Mesothelial cell of epicardium (in vitro differentiated cells): ENCODE results near the gene SLC16A1. TPM values are rescaled to one million over a fixed set of nuclear protein-coding genes. Genes with fewer than 3 reads are reported as not detected.

Experiments used
- DNase-seq, 2 experiments: peaks; one replicate each; pipeline ENCODE4 v3.0.0; 2021; ENCODE audit warnings: low spot score in 2 of 2; ENCODE audit not compliant: unreplicated experiment in 2 of 2
- H3K27ac Mint-ChIP-seq: 2 replicates; pipeline ENCODE4 v1.8.0; 2021; ENCODE audit warnings: mixed read lengths
- H3K27me3 Mint-ChIP-seq: 2 replicates; pipeline ENCODE4 v1.8.0; 2021; ENCODE audit warnings: low read depth, mixed read lengths
- H3K36me3 Mint-ChIP-seq: 2 replicates; pipeline ENCODE4 v1.8.0; 2021; ENCODE audit warnings: mixed read lengths
- H3K4me1 Mint-ChIP-seq: 2 replicates; pipeline ENCODE4 v1.8.0; 2021; ENCODE audit warnings: mixed read lengths
- H3K4me3 Mint-ChIP-seq: 2 replicates; pipeline ENCODE4 v1.8.0; 2021; ENCODE audit warnings: mild to moderate bottlenecking, moderate library complexity, mixed read lengths
- H3K9me3 Mint-ChIP-seq: 2 replicates; pipeline ENCODE4 v1.8.0; 2021; ENCODE audit warnings: mixed read lengths
- total RNA-seq: library from RNA; stranded (reverse); gene quantifications from 3 replicates; pipeline ENCODE4 v1.2.1, GENCODE V29; 2021
- TF ChIP-seq, protein P1 (sequence below): fragments of 200-600 bp; sonication (generic); IDR thresholded peaks from one replicate; pipeline ENCODE4 v1.5.0; 2021; ENCODE audit warnings: antibody characterized with exemption; ENCODE audit not compliant: unreplicated experiment

Gene SLC16A1
- total RNA-seq, 1 donor from 2014 or later, result 56.4 TPM

DNA sequence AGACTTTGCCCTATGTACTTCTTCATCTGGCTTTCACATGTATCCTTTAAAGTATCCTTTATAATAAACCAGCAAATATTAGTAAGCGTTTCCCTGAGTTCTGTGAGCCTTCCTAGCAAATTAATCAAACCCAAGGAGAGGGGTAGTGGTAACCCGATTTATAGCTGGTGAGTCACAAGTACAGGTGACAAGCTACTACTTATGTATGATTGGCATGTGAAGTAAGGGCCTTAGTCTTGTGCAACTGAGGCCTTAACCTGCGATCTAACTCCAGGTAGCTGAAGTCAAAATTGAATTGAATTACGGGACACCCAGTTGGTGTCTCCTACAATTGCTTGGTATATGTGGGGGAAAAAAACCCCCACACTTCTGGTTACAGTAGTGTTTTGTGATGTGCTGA lies 26.0 kb downstream of the SLC16A1 start:
- no peak for DNase-seq
- no peaks in the 10 kb centered on the region for H3K27me3 Mint-ChIP-seq
- peaks cover 7% of the 10 kb centered on the region for H3K36me3 Mint-ChIP-seq
- no peak overlapping the region for H3K4me3 Mint-ChIP-seq
- TF ChIP-seq, protein P1, sequence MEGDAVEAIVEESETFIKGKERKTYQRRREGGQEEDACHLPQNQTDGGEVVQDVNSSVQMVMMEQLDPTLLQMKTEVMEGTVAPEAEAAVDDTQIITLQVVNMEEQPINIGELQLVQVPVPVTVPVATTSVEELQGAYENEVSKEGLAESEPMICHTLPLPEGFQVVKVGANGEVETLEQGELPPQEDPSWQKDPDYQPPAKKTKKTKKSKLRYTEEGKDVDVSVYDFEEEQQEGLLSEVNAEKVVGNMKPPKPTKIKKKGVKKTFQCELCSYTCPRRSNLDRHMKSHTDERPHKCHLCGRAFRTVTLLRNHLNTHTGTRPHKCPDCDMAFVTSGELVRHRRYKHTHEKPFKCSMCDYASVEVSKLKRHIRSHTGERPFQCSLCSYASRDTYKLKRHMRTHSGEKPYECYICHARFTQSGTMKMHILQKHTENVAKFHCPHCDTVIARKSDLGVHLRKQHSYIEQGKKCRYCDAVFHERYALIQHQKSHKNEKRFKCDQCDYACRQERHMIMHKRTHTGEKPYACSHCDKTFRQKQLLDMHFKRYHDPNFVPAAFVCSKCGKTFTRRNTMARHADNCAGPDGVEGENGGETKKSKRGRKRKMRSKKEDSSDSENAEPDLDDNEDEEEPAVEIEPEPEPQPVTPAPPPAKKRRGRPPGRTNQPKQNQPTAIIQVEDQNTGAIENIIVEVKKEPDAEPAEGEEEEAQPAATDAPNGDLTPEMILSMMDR, result no peak
- no peaks in the 10 kb centered on the region for H3K9me3 Mint-ChIP-seq
- H3K4me1 Mint-ChIP-seq, result peaks cover 12% of the 10 kb centered on the region
- no peak overlapping the region for H3K27ac Mint-ChIP-seq

DNA sequence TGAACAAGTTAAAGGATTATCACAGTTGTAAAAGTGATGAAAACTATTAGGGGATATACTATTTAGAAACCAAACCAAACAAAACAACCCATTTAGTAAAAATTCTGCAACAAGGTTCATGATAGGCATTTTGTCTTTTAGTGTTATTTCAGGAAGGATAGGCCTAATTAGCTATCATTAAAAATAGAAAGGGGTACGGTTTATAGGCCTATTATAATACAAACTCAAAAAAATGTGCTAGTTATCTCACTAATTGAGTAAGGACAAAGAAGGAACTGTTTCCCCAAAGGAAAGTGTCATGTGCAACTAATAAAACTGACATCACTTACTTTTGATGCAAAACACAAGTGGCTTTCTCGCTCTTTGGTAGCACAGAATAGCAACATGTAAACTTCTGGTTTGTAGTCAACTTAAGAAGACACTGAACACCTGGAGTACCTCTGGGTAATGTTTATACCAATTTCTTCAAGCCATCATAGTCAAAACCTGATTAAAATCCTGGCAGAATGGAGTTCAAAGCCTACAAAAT lies 28.5 kb downstream of the SLC16A1 start:
- no peaks in the 10 kb centered on the region for H3K27me3 Mint-ChIP-seq
- H3K4me3 Mint-ChIP-seq, result no peak overlapping the region
- H3K27ac Mint-ChIP-seq, result no peak overlapping the region
- DNase-seq, result no peak
- peaks cover 21% of the 10 kb centered on the region for H3K36me3 Mint-ChIP-seq
- TF ChIP-seq, protein P1, result no peak
- peaks cover 10% of the 10 kb centered on the region for H3K4me1 Mint-ChIP-seq
- H3K9me3 Mint-ChIP-seq, result no peaks in the 10 kb centered on the region

DNA sequence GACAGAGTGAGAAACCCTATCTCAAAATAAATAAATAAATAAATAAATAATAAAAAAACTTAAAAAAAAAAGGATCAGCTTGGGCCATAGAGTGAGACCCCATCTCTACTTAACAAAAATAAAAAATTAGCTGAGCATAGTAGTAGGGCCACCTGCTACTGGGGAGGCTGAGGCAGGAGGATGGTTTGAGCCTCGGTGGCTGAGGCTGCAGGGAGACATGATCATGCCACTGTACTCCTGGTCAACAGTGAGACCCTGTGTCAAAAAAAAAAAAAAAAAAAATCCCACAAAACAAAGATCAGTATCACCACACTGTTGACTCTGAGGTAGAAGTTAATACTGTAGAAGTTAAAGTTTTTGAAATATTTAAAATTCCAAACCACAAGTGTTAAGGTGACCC lies 29.1 kb downstream of the SLC16A1 start:
- DNase-seq, result no peak
- Mint-ChIP-seq H3K4me3 (no peak overlapping the region), H3K36me3 (peaks cover 26% of the 10 kb centered on the region), H3K27ac (no peak overlapping the region), H3K9me3 (no peaks in the 10 kb centered on the region), H3K4me1 (peaks cover 10% of the 10 kb centered on the region), H3K27me3 (no peaks in the 10 kb centered on the region)
- TF ChIP-seq, protein P1, result no peak

DNA sequence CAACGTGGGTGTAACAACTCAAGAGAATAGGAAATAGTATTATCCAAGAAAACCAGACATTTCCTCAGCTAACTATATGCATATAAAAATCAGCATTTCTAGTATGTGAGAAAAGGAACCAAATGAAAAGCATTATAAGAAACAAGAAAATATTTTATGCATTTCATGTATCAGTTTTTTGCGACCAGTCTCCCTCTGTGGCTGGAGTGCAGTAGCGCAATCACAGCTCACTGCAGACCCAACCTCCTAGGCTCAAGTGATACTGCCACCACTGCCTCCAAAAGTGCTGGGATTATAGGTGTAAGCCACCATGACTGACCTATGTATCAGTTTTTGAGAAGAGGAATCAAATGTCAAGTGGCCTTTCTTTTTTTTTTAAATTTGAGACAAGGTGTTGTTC lies 31.0 kb downstream of the SLC16A1 start:
- H3K36me3 Mint-ChIP-seq, result peaks cover 32% of the 10 kb centered on the region

DNA sequence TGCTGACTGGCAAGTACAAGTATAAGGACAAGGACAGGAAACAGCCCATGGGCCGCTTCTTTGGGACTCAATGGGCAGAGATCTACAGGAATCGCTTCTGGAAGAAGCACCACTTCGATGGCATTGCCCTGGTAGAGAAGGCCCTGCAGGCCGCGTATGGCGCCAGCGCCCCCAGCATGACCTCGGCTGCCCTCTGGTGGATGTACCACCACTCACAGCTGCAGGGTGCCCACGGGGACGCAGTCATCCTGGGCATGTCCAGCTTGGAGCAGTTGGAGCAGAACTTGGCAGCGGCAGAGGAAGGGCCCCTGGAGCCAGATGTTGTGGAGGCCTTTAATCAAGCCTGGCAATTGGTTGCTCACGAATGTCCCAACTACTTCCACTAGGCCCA lies 32.0 kb downstream of the SLC16A1 start:
- DNase-seq, result no peak
- no peaks in the 10 kb centered on the region for H3K27me3 Mint-ChIP-seq
- H3K36me3 Mint-ChIP-seq, result peaks cover 32% of the 10 kb centered on the region
- no peak overlapping the region for H3K4me3 Mint-ChIP-seq
- H3K9me3 Mint-ChIP-seq, result no peaks in the 10 kb centered on the region
- TF ChIP-seq, protein P1, result no peak
- H3K27ac Mint-ChIP-seq, result no peak overlapping the region
- H3K4me1 Mint-ChIP-seq, result peaks cover 8% of the 10 kb centered on the region

More for the DNA sequence above, 31.0 kb downstream of the SLC16A1 start:
- Mint-ChIP-seq H3K4me1 (peaks cover 8% of the 10 kb centered on the region), H3K9me3 (no peaks in the 10 kb centered on the region), H3K4me3 (no peak overlapping the region), H3K27me3 (no peaks in the 10 kb centered on the region), H3K27ac (no peak overlapping the region)
- DNase-seq, result no peak
- TF ChIP-seq, protein P1, result no peak
